K562 (cell line): ENCODE data around the gene TECPR1. TPM values are rescaled to one million over a fixed set of nuclear protein-coding genes. Genes with fewer than 3 reads are reported as not detected.

ENCODE experiments used
- HNRNPL ChIP-seq: fragments of 200-400 bp; formaldehyde crosslinking; IDR thresholded peaks from 2 replicates; pipeline ENCODE4 v1.6.1; 2017; ENCODE audit warnings: low read depth, mild to moderate bottlenecking, low read length
- KAT2B ChIP-seq: IDR thresholded peaks from one replicate; pipeline ENCODE4 v1.6.1; 2012; ENCODE audit warnings: low read depth, mild to moderate bottlenecking, control low read depth, inconsistent platforms, low read length, moderate library complexity
- MEIS2 ChIP-seq: fragments of 450-650 bp; IDR thresholded peaks from 2 replicates; pipeline ENCODE4 v1.6.1; 2014; ENCODE audit warnings: mild to moderate bottlenecking; ENCODE audit not compliant: partially characterized antibody
- MIER1 ChIP-seq: fragments of 450-650 bp; IDR thresholded peaks from 2 replicates; pipeline ENCODE4 v1.6.1; 2016; ENCODE audit warnings: antibody characterized with exemption, mild to moderate bottlenecking, low read depth
- NR2C1 ChIP-seq, 2 experiments: fragments of 450-650 bp; IDR thresholded peaks; 2 replicates each; pipeline ENCODE4 v1.6.1; 2017; ENCODE audit warnings: mild to moderate bottlenecking in 2 of 2, antibody characterized with exemption in 1 of 2, inconsistent platforms in 1 of 2, missing compliant biosample characterization in 1 of 2, missing genetic modification characterization in 1 of 2
- PBX2 ChIP-seq, 2 experiments: IDR thresholded peaks in 1 of 2; conservative IDR thresholded peaks in 1 of 2; 2 replicates each; pipeline ENCODE4 v1.6.1; 2016; ENCODE audit warnings: low read depth in 2 of 2, mild to moderate bottlenecking in 1 of 2, missing compliant biosample characterization in 1 of 2, missing genetic modification characterization in 1 of 2, moderate library complexity in 1 of 2
- RBM14 ChIP-seq: fragments of 200-400 bp; formaldehyde crosslinking; IDR thresholded peaks from 2 replicates; pipeline ENCODE4 v1.6.1; 2018; ENCODE audit warnings: low read depth, mild to moderate bottlenecking, low read length, moderate library complexity, borderline replicate concordance; ENCODE audit not compliant: insufficient read depth
- RFX1 ChIP-seq: fragments of 450-650 bp; IDR thresholded peaks from 2 replicates; pipeline ENCODE4 v1.6.1; 2016; ENCODE audit warnings: mild to moderate bottlenecking, moderate library complexity
- SP1 ChIP-seq: sonication (generic); formaldehyde crosslinking; IDR thresholded peaks from 2 replicates; pipeline ENCODE4 v1.8.1; 2022; ENCODE audit warnings: mild to moderate bottlenecking, missing genetic modification reagents
- TAL1 ChIP-seq: fragments of 450-650 bp; IDR thresholded peaks from 2 replicates; pipeline ENCODE4 v1.6.1; 2016; ENCODE audit warnings: mild to moderate bottlenecking
- WHSC1 ChIP-seq: IDR thresholded peaks from one replicate; pipeline ENCODE4 v1.6.1; 2012; ENCODE audit warnings: low read length, control low read depth, inconsistent platforms
- ZBTB40 ChIP-seq, 2 experiments: fragments of 450-650 bp in 1 of 2; sonication (generic) in 1 of 2; formaldehyde crosslinking in 1 of 2; IDR thresholded peaks; 2 replicates each; pipeline versions ENCODE4 v1.7.1 to v1.9.0; 2016 to 2022; ENCODE audit warnings: inconsistent platforms in 1 of 2, mild to moderate bottlenecking in 1 of 2, missing genetic modification reagents in 1 of 2
- polyA plus RNA-seq, 8 experiments: library from polyadenylated mRNA; depleted of rRNA in 4 of 8; stranded (reverse) in 5 of 8; unstranded in 3 of 8; fragments of >200 nt; fragmentation: Nextera tagmentation in 2 of 8; fragmentation: Illumina TruSeq in 1 of 8; extraction: Ambion mirVana in 2 of 8; extraction: Trizol in 1 of 8; gene quantifications; 2 replicates each; pipeline versions ENCODE4 v1.2.1 to v1.2.3, GENCODE V29; 2011 to 2014; ENCODE audit warnings: inconsistent platforms in 1 of 8, missing spikeins in 1 of 8
- total RNA-seq, 7 experiments: library from RNA; depleted of rRNA in 6 of 7; stranded (reverse); fragments of >200 nt in 6 of 7; fragmentation: Illumina TruSeq in 2 of 7; extraction: Trizol in 2 of 7; gene quantifications; 2 replicates each; pipeline versions ENCODE4 v1.2.1 to v1.2.3, GENCODE V29; 2011 to 2021; ENCODE audit warnings: low replicate concordance in 1 of 7

Gene TECPR1
- total and polyA plus RNA-seq, 9 of the 15 experiments (the other 6 are each of a cell fraction or from before 2014, with no cell fraction given), result 0.17 to 15.0 (median 2.2) TPM

DNA sequence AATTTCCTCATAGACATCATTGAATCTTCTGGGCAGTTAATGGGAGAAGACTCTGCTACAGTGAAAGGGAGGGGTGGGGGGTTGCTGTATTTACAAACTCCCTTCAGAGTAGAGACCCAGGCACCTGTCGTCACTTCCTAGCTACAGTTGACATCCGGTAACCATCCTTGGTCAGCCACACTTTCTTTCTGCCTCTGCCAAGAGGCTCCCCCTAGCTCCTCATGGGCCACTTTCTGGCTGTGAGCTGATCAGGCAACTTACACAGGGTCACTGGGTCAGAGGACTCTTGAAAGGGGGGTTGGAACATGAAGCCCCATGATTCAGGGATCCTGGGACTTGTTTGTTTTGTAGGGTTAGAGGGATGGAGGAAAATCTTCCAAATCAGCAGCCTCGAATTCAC is 1.2 kb downstream of the TECPR1 start (continued):
- TF ChIP-seq ZBTB40 (IDR thresholded peaks at IDR 0.05), result peak; percentile 63; the same call in 1 of the 2 replicates
- TF ChIP-seq ZBTB40 (CRISPR knock-in tag; IDR thresholded peaks at IDR 0.05), result no peak
- TF ChIP-seq NR2C1 (IDR thresholded peaks at IDR 0.05), result 0 out of 2 replicates have a peak, but pooled peaks have one; percentile 16
- no peak for TF ChIP-seq NR2C1 (tag; IDR thresholded peaks at IDR 0.05)
- no peak for TF ChIP-seq WHSC1
- TF ChIP-seq MEIS2, result no peak
- no peak for TF ChIP-seq TAL1
- TF ChIP-seq KAT2B, result no peak
- TF ChIP-seq SP1, result no peak
- TF ChIP-seq RFX1, result no peak
- no peak for TF ChIP-seq MIER1
- no peak for TF ChIP-seq HNRNPL
- no peak for TF ChIP-seq RBM14
- TF ChIP-seq PBX2 (CRISPR knock-in tag; IDR thresholded peaks at IDR 0.05; ENCODE audit: low read depth), result no peak
- TF ChIP-seq PBX2 (tag; conservative IDR thresholded peaks at IDR 0.05; ENCODE audit: low read depth), result no peak
